ENCODE data around the gene IL1RL2.
A peak's percentile ranks its signal among the peaks of the same experiment; 100 is the strongest.

Gene IL1RL2

GRCh38 chr2:102238039-102238756 lies 51.4 kb downstream of the IL1RL2 start:
- DNase-seq (ENCODE audit: low read depth, low spot score): no peak

- DNase-seq (ENCODE audit: low read depth, low spot score): no peak
These were observed 52.0 kb downstream of the IL1RL2 start for GRCh38 chr2:102238778-102239177.

GRCh38 chr2:102239344-102239743 lies 52.5 kb downstream of the IL1RL2 start:
- no peak for DNase-seq (ENCODE audit: low read depth, low spot score)

- peak; percentile 71 for DNase-seq (ENCODE audit: low read depth, low spot score)
These were observed 54.0 kb downstream of the IL1RL2 start for GRCh38 chr2:102240640-102241370.

- no peak for DNase-seq (ENCODE audit: low read depth, low spot score)
These were observed 54.9 kb downstream of the IL1RL2 start for GRCh38 chr2:102241616-102242305.

GRCh38 chr2:102245266-102246151 lies 58.7 kb downstream of the IL1RL2 start:
- DNase-seq (ENCODE audit: low read depth, low spot score): no peak

- DNase-seq (ENCODE audit: low read depth, low spot score): no peak
These were observed 63.5 kb downstream of the IL1RL2 start for GRCh38 chr2:102250278-102250821.

- DNase-seq (ENCODE audit: low read depth, low spot score): peak; percentile 46
These were observed 64.4 kb downstream of the IL1RL2 start for GRCh38 chr2:102251042-102251848.

- DNase-seq (ENCODE audit: low read depth, low spot score): no peak
These were observed 65.0 kb downstream of the IL1RL2 start for GRCh38 chr2:102251849-102252203.

- DNase-seq (ENCODE audit: low read depth, low spot score): no peak
These were observed 65.4 kb downstream of the IL1RL2 start for GRCh38 chr2:102252236-102252635.

GRCh38 chr2:102253140-102253752 lies 66.4 kb downstream of the IL1RL2 start:
- no peak for DNase-seq (ENCODE audit: low read depth, low spot score)

GRCh38 chr2:102253753-102254150 lies 66.9 kb downstream of the IL1RL2 start:
- DNase-seq (ENCODE audit: low read depth, low spot score): no peak

GRCh38 chr2:102256276-102256675 lies 69.5 kb downstream of the IL1RL2 start:
- DNase-seq (ENCODE audit: low read depth, low spot score): no peak

GRCh38 chr2:102256874-102257462 lies 70.1 kb downstream of the IL1RL2 start:
- no peak for DNase-seq (ENCODE audit: low read depth, low spot score)

GRCh38 chr2:102258025-102258385 lies 71.2 kb downstream of the IL1RL2 start:
- no peak for DNase-seq (ENCODE audit: low read depth, low spot score)

GRCh38 chr2:102258386-102259074 lies 71.7 kb downstream of the IL1RL2 start:
- no peak for DNase-seq (ENCODE audit: low read depth, low spot score)

- no peak for DNase-seq (ENCODE audit: low read depth, low spot score)
These were observed 74.8 kb downstream of the IL1RL2 start for GRCh38 chr2:102261467-102262135.
